ENCODE results near the gene IGFBP2.

- TF ChIP-seq CTCF (conservative IDR thresholded peaks at IDR 0.05) (no peak), ZFX (IDR thresholded peaks at IDR 0.05) (no peak)
Measured at GRCh38 chr2:216670266-216671080, 37.3 kb downstream of the IGFBP2 start.
